Common myeloid progenitor, CD34-positive (primary cell): ENCODE measurements around the gene RSPH3.

Experiments
- CTCF ChIA-PET: fragments of 350-600 bp; sonication (Branson Sonifier 250); formaldehyde crosslinking; loops from one replicate; lab custom pipeline; 2021; ENCODE audit warnings: antibody characterized with exemption; lab: Charles Lee
- POLR2A ChIA-PET: fragments of 350-600 bp; sonication (Branson Sonifier 250); formaldehyde crosslinking; loops from one replicate; lab custom pipeline; 2021; ENCODE audit warnings: antibody characterized with exemption; lab: Charles Lee
- DNase-seq, 3 donors: peaks; one replicate each; pipeline versions ENCODE4 v3.0.0 to v3.0.0-alpha.2; 2013
- H3K27ac ChIP-seq, 2 experiments: 1 replicate in 1 of 2; 2 replicates in 1 of 2; pipeline ENCODE4 v1.7.0; 2013; ENCODE audit warnings: inconsistent platforms in 2 of 2, low read length in 2 of 2, mild to moderate bottlenecking in 2 of 2, low read depth in 1 of 2, moderate library complexity in 1 of 2; ENCODE audit not compliant: severe bottlenecking in 2 of 2, insufficient read depth in 1 of 2, poor library complexity in 1 of 2
- H3K27me3 ChIP-seq, 5 experiments: replicated peaks in 2 of 5; 1 replicate in 3 of 5; 2 replicates in 2 of 5; pipeline versions ENCODE4 v1.6.1 to v1.7.0; 2013; ENCODE audit warnings: low read length in 4 of 5, mild to moderate bottlenecking in 2 of 5, moderate library complexity in 2 of 5, inconsistent platforms in 1 of 5; ENCODE audit not compliant: insufficient read depth in 5 of 5, control insufficient read depth in 4 of 5
- H3K36me3 ChIP-seq, 4 experiments: 1 replicate in 2 of 4; 2 replicates in 2 of 4; pipeline versions ENCODE4 v1.6.1 to v1.7.0; 2013; ENCODE audit warnings: low read length in 3 of 4, control low read depth in 1 of 4, mild to moderate bottlenecking in 1 of 4; ENCODE audit not compliant: control insufficient read depth in 4 of 4, insufficient read depth in 4 of 4
- H3K4me1 ChIP-seq, 4 experiments: 1 replicate in 3 of 4; 2 replicates in 1 of 4; pipeline versions ENCODE4 v1.6.1 to v1.7.1; 2013; ENCODE audit warnings: low read length in 3 of 4, mild to moderate bottlenecking in 3 of 4, control low read depth in 1 of 4, inconsistent platforms in 1 of 4, moderate library complexity in 1 of 4; ENCODE audit not compliant: control insufficient read depth in 4 of 4, insufficient read depth in 4 of 4; ENCODE audit errors: control extremely low read depth in 1 of 4
- H3K4me3 ChIP-seq, 7 experiments: 1 replicate in 4 of 7; 2 replicates in 3 of 7; pipeline versions ENCODE4 v1.5.1 to v1.7.0; 2013; ENCODE audit warnings: mild to moderate bottlenecking in 7 of 7, low read length in 6 of 7, moderate library complexity in 6 of 7, inconsistent platforms in 2 of 7, low read depth in 2 of 7, control low read depth in 1 of 7; ENCODE audit not compliant: insufficient read depth in 4 of 7, control insufficient read depth in 1 of 7; ENCODE audit errors: extremely low read depth in 1 of 7
- H3K9me3 ChIP-seq, 5 experiments: 1 replicate in 4 of 5; 2 replicates in 1 of 5; pipeline versions ENCODE4 v1.6.1 to v1.7.1; 2013; ENCODE audit warnings: low read length in 4 of 5, mild to moderate bottlenecking in 2 of 5, inconsistent platforms in 1 of 5, low read depth in 1 of 5, moderate library complexity in 1 of 5; ENCODE audit not compliant: control insufficient read depth in 4 of 5, insufficient read depth in 2 of 5; ENCODE audit errors: control extremely low read depth in 1 of 5
- WGBS: methylation state at CpG from one replicate; pipeline ENCODE4 v1.1.5; 2013; ENCODE audit not compliant: insufficient coverage; 5-methylcytosine and 5-hydroxymethylcytosine counted together

The RSPH3 gene

DNA sequence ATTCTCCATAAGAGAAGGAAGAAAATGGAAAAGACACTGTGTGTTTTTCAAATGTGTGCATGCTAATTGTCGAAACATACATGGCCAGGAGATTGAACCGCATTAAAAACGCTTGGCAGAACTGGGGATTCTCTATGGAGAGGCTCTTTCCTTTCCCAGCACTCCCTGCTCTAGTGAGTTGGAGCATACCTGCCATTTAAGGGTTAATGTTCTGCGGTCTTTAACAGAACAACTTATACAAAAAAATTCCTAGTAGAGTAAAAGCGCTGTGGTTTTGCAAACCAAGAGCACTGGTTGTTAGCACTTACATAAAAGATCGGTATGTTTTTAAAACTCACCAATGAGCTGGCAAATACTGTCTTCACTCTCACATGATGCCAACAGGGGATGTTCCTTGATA lies 43.2 kb upstream of the RSPH3 start:
- peak in 1 of 3 donors; percentile 21 for DNase-seq
- Histone ChIP-seq H3K27ac (peak overlapping the region; percentile 98 to 99), H3K36me3 (peaks cover 9 to 37% (median 31%) of the 10 kb centered on the region in 4 experiments), H3K27me3 (no peaks in the 10 kb centered on the region), H3K9me3 (no peaks in the 10 kb centered on the region), H3K4me1 (peaks cover 56 to 64% (median 61%) of the 10 kb centered on the region in 4 experiments), H3K4me3 (peak overlapping the region in 6 of 7 experiments; percentile 81 to 99 (median 96))
- ChIA-PET CTCF (interaction anchor here (0.6 to 11.1 kb wide), 21 partner anchors 11 to 91 kb away, joined by 3 to 126 read pairs (median 5); partner anchors contain the start of gene RSPH3), POLR2A (interaction anchor here (1.3 kb wide), 2 partner anchors 61 to 64 kb away, joined by 5 to 6 read pairs; no protein-coding TSS in a partner anchor)
- WGBS, result 0% methylated on average over 2 of the region's 6 CpGs

DNA sequence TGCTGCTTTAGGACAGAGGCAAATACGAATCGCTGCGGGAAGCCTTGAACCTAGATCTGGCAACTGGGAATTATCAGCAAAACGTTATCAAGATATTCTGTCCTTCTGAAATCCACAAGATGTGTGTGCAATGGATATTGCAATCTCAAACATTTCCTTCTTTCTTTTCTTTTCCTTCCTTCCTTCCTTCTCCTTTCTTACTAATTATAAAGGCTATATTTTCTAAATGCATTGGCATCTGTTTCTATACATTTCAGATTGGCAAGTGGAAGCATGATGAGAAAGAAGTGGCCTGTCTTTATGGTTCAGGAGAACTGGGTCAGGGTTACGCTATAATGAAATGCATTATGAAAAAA lies 42.8 kb upstream of the RSPH3 start:
- ChIA-PET POLR2A (interaction anchor here (1.3 kb wide), 2 partner anchors 61 to 64 kb away, joined by 5 to 6 read pairs; no protein-coding TSS in a partner anchor), CTCF (interaction anchor here (0.6 to 11.1 kb wide), 9 partner anchors 13 to 91 kb away, joined by 3 to 126 read pairs (median 4); partner anchors contain the start of gene RSPH3)
- H3K36me3 ChIP-seq, result peaks cover 9 to 41% (median 35%) of the 10 kb centered on the region in 4 experiments
- 69% methylated on average over 1 of the region's 5 CpGs for WGBS
- H3K4me3 ChIP-seq, result peak overlapping the region in 6 of 7 experiments; percentile 81 to 99 (median 96)
- H3K9me3 ChIP-seq, result no peaks in the 10 kb centered on the region
- no peaks in the 10 kb centered on the region for H3K27me3 ChIP-seq
- H3K27ac ChIP-seq, result peak overlapping the region; percentile 98 to 99
- DNase-seq, result no peak
- peaks cover 61 to 69% (median 65%) of the 10 kb centered on the region in 4 experiments for H3K4me1 ChIP-seq

DNA sequence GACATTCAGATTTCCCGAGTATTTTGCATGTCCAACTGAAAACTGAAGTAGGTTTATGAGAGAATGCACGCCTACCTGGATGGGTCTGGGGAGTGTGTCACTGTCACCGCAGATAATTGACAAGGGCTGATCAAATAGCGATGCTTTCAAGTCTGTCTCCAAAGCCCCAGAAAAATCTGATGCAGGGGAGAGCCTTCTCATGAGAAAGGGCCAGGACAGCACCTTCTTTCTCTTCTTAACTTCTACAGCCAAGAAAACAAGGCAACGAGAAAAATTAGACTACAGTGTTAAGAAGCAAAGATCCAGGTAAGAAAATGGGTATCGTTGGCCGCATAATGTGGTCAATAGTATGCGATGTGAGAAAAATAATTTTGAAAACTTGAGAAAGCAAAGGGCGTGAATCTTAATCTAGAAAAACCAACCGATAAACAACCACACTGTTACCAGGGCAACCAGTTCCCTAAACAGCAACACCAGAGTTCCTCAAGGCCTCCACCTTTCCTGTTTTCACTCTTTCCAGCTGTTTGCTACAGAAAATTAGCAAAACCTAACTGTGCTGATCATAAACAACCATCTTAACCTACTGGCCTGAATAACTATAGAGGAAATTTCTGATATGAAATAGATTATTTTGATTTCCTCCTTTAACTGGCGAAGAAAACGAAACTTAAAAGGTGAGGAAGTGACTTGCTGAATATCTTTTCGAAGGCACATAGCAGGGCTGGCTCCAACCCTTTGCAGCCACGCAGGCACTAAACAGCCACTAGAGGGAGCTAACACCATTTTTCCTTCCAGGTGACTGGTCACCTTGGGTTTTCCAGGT lies 42.2 kb upstream of the RSPH3 start:
- ChIA-PET CTCF (interaction anchor here (0.6 to 11.1 kb wide), 14 partner anchors 10 to 92 kb away, joined by 3 to 126 read pairs (median 4); partner anchors contain the start of gene RSPH3), POLR2A (interaction anchor here (0.6 to 1.3 kb wide), 4 partner anchors 59 to 686 kb away, joined by 3 to 6 read pairs (median 4); no protein-coding TSS in a partner anchor)
- Histone ChIP-seq H3K27ac (peak overlapping the region; percentile 98 to 99), H3K27me3 (no peaks in the 10 kb centered on the region), H3K4me1 (peaks cover 64 to 73% (median 67%) of the 10 kb centered on the region in 4 experiments), H3K36me3 (peaks cover 13 to 47% (median 40%) of the 10 kb centered on the region in 4 experiments), H3K4me3 (peak overlapping the region in 6 of 7 experiments; percentile 81 to 99 (median 96)), H3K9me3 (no peaks in the 10 kb centered on the region)
- peak; percentile 94 to 96 (median 96) for DNase-seq
- WGBS, result 33% methylated on average over 7 of the region's 14 CpGs

DNA sequence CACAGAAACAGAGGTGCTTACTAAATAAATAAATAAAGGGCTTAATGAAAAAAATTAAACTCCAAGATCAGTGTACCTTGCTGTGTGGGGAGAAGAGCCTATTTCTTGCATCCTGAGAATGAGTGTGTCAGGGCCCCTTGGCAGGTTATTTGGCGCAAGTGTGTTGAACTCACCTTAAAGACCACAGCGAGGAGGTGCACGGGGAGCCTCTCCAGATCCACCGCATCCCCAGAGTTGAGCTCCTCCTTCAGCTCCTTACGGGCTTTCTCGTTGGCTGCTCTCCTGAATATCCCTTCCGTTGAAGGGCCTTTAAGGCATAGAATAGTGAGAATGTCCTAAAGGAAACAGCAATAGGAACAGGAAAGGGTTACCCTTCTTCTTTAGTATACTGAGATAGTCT lies 41.2 kb upstream of the RSPH3 start:
- H3K27ac ChIP-seq, result peak overlapping the region; percentile 98 to 99
- DNase-seq, result no peak
- H3K4me3 ChIP-seq, result peak overlapping the region in 5 of 7 experiments; percentile 6 to 99 (median 98)
- H3K9me3 ChIP-seq, result no peaks in the 10 kb centered on the region
- ChIA-PET POLR2A (no interaction called here), CTCF (interaction anchor here (1.0 to 11.1 kb wide), 10 partner anchors 9 to 93 kb away, joined by 3 to 126 read pairs (median 8); no protein-coding TSS in a partner anchor)
- peaks cover 16 to 55% (median 45%) of the 10 kb centered on the region in 4 experiments for H3K36me3 ChIP-seq
- 96% methylated on average over 7 of the region's 7 CpGs for WGBS
- H3K4me1 ChIP-seq, result peaks cover 64 to 72% (median 67%) of the 10 kb centered on the region in 4 experiments
- H3K27me3 ChIP-seq, result no peaks in the 10 kb centered on the region

DNA sequence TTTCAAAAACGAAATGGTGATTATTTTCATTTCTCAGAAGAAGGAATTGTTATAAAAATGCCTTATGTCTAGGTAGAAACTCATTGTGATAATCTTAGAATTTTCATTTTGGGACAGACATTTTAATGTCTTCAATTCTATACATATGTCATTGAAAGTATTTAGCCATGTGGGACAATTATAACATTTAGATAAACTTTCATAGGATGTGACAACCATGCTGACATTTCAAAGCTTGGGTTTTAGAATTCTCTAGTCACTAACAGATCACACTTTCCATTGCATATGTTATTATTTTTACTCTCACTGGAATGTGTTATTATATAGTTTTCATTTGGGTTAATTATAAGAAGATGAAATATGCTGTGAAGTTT lies 39.9 kb upstream of the RSPH3 start:
- Histone ChIP-seq H3K36me3 (peaks cover 18 to 68% (median 54%) of the 10 kb centered on the region in 4 experiments), H3K4me3 (peak overlapping the region in 4 of 7 experiments; percentile 16 to 99 (median 44)), H3K27me3 (no peaks in the 10 kb centered on the region), H3K27ac (peak overlapping the region; percentile 98 to 99), H3K9me3 (no peaks in the 10 kb centered on the region), H3K4me1 (peaks cover 52 to 60% (median 58%) of the 10 kb centered on the region in 4 experiments)
- ChIA-PET POLR2A (interaction anchor here (0.7 to 1.1 kb wide), 2 partner anchors 31 to 67 kb away, joined by 3 to 4 read pairs; no protein-coding TSS in a partner anchor), CTCF (interaction anchor here (0.9 to 11.1 kb wide), 12 partner anchors 10 to 95 kb away, joined by 3 to 126 read pairs (median 4); no protein-coding TSS in a partner anchor)
- WGBS, result 67% methylated on average over 1 of the region's 1 CpG
- DNase-seq, result no peak

DNA sequence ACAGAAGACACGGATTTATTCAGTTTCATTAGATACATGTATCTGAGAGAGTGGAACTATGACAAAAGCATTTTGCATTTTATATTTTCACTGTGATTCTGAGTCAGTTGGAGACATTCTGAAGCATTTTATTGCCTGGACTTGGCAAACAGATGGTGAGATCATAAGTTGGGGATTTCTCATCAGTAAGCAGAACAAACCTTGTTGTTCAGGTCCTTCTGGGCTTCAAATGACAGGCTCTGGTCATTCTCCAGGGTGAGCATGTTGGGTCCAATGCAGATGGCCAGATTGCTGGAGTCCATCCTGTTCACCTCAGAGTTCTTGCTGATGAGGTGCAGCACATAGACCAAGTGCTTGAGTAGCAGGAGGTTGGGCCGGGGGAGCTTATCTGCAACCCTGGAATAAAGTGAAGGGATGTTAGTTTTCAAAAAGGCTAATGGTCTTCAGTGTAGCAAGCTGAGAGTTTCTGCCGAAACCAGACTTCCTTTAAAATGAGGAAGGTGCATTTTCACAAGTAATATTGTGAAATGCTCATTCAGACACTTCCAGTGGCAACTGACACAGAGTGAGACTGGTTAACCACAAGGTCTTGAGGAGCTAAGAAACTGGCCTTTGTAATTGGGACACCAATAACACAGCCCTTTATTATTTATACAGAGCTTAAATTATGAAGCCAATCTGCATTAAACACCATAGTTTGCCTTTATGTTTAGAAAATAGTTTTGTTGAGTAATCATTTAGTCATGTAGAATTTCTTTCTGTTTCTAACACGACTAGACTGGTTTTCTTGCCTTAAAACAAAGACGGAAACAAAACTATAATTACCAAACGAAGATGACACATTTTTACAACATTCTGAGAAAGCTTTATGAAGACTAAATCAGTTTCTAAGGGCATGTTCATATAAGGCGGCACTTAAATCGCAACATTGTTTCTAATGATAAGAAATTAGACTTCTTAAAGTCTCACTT lies 39.2 kb upstream of the RSPH3 start:
- Histone ChIP-seq H3K4me3 (peak overlapping the region in 4 of 7 experiments; percentile 28 to 99 (median 44)), H3K27ac (peak overlapping the region; percentile 98 to 99)
- POLR2A ChIA-PET, result interaction anchor here (0.7 to 1.1 kb wide), 2 partner anchors 30 to 68 kb away, joined by 3 to 4 read pairs; no protein-coding TSS in a partner anchor

More for the DNA sequence above, 39.2 kb upstream of the RSPH3 start:
- H3K27me3 ChIP-seq, result no peaks in the 10 kb centered on the region
- CTCF ChIA-PET, result interaction anchor here (0.7 to 11.1 kb wide), 15 partner anchors 9 to 95 kb away, joined by 3 to 126 read pairs (median 4); no protein-coding TSS in a partner anchor
- H3K9me3 ChIP-seq, result no peaks in the 10 kb centered on the region
- peaks cover 18 to 72% (median 54%) of the 10 kb centered on the region in 4 experiments for H3K36me3 ChIP-seq
- DNase-seq, result peak; percentile 85 to 97 (median 95)
- WGBS, result 0% methylated on average over 3 of the region's 8 CpGs
- H3K4me1 ChIP-seq, result peaks cover 52 to 60% (median 55%) of the 10 kb centered on the region in 4 experiments
